ENCODE measurements around the gene ASMT.

The ASMT gene

DNA sequence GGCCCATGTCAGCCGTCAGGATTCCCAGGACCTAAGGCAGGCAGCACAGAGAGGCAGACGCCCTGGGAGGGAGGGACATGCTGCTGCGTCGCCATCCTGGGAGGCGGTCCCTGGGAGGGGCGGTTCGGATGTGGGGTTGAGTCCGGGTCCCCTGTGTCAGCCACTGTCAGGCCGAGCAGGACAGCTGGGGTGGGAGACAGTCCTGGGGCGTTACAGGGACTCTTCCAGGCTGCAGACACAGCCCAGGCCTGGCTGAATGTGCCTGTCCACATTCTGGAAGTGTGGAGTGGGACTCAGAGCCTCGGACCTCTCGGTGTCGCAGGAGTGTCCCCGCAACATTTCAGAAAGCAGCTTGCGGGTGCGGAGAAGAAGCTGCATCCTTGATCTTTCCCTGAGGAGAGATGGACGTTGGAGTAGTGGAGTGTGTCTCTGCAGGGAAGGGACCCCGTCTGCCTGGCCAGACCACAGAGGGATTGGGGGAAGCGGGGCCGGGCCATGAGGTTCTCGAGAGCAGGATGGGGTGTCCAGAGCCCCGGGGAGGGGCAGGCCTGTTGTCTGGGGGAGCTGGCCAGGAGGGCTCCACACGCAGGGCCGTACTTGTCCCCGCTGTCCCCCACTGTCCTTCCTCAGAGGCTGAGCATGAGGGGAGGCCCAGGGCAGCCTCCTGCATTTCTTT is 17.4 kb upstream of the ASMT start:
- H3K79me2 ChIP-seq (ENCODE audit: insufficient read depth, low read length): peaks cover 19% of the 10 kb centered on the region
- H3K27ac ChIP-seq (ENCODE audit: low read depth, low read length, poor library complexity, severe bottlenecking): no peak overlapping the region
- H3F3A ChIP-seq (ENCODE audit: insufficient read depth, low read length): no peaks in the 10 kb centered on the region
- H3K4me1 ChIP-seq (ENCODE audit: insufficient read depth, low read length, severe bottlenecking): peaks cover 7% of the 10 kb centered on the region
- H3K9me2 ChIP-seq (ENCODE audit: low read depth, low read length): no peaks in the 10 kb centered on the region
- H2AFZ ChIP-seq (ENCODE audit: low read length): no peak overlapping the region
- no peaks in the 10 kb centered on the region for H3K27me3 ChIP-seq (ENCODE audit: insufficient read depth, low read length)
- no peak overlapping the region for H3K4me2 ChIP-seq (ENCODE audit: low read length)
- H3K36me3 ChIP-seq (ENCODE audit: insufficient read depth, low read length): peaks cover 92% of the 10 kb centered on the region
- no peak for TF ChIP-seq EZH2 (IDR thresholded peaks at IDR 0.05; ENCODE audit: borderline replicate concordance, low read length)
- no peak for TF ChIP-seq CTCF (IDR thresholded peaks at IDR 0.05; ENCODE audit: low read length)
- H3K9me3 ChIP-seq (ENCODE audit: low read length): no peaks in the 10 kb centered on the region
- no peak overlapping the region for H3K4me3 ChIP-seq (ENCODE audit: low read depth, low read length, poor library complexity, severe bottlenecking)
- no peaks in the 10 kb centered on the region for H4K20me1 ChIP-seq (ENCODE audit: insufficient read depth, low read length)
- H3K9ac ChIP-seq (ENCODE audit: low read length): no peak overlapping the region

DNA sequence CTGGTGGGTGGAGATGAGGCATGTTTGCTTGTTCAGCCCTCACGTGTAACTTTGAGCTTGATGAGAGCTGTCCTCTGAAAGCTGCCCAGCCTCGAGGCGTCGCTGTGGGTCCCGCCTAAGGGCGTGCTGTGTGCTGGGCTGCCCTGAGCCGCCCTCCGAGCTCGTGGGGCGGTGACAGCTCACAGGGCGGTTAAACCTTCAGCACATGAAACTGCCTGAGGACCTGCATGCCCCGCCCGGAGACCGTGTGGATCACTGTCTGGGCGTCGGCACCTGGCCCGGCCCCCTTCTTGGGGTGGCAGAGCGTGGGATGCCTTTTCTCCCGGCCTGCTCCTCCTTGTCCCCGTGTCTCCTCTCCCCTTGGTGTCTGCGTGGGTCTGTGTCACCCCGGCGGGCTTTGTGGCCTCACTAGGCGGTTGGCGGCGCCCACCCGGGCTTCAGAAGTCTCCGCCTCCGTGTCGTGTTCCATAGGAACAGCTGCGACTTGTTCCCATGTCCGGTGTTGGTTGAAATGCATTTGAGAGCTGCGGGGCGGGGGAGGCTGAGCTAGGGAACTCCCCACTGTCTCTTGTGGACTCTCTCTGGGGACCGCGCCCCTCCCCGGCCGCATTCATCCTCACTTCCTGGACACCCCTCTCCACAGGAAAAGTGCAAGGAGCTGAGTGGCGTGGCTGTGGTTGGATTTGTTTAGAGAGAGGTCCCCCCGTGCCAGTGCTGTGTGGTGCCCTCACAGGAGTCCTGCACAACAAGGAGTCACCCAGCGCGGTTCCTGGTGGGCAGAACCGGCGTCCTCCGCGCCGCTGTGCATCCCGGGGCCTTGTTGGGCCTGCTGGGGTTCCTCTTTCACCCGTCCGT is 16.6 kb upstream of the ASMT start:
- Histone ChIP-seq H2AFZ (ENCODE audit: low read length) (no peak overlapping the region), H3K79me2 (ENCODE audit: insufficient read depth, low read length) (peaks cover 11% of the 10 kb centered on the region), H4K20me1 (ENCODE audit: insufficient read depth, low read length) (no peaks in the 10 kb centered on the region), H3F3A (ENCODE audit: insufficient read depth, low read length) (no peaks in the 10 kb centered on the region), H3K4me3 (ENCODE audit: low read depth, low read length, poor library complexity, severe bottlenecking) (no peak overlapping the region), H3K36me3 (ENCODE audit: insufficient read depth, low read length) (peaks cover 96% of the 10 kb centered on the region), H3K9me3 (ENCODE audit: low read length) (no peaks in the 10 kb centered on the region), H3K27ac (ENCODE audit: low read depth, low read length, poor library complexity, severe bottlenecking) (no peak overlapping the region), H3K4me2 (ENCODE audit: low read length) (no peak overlapping the region), H3K9me2 (ENCODE audit: low read depth, low read length) (no peaks in the 10 kb centered on the region), H3K9ac (ENCODE audit: low read length) (no peak overlapping the region), H3K4me1 (ENCODE audit: insufficient read depth, low read length, severe bottlenecking) (no peaks in the 10 kb centered on the region), H3K27me3 (ENCODE audit: insufficient read depth, low read length) (no peaks in the 10 kb centered on the region)
- TF ChIP-seq EZH2 (IDR thresholded peaks at IDR 0.05; ENCODE audit: borderline replicate concordance, low read length): no peak
- no peak for TF ChIP-seq CTCF (IDR thresholded peaks at IDR 0.05; ENCODE audit: low read length)

- Histone ChIP-seq H3K4me2 (ENCODE audit: low read length) (no peak overlapping the region), H3K9me3 (ENCODE audit: low read length) (no peaks in the 10 kb centered on the region), H3K27me3 (ENCODE audit: insufficient read depth, low read length) (no peaks in the 10 kb centered on the region), H2AFZ (ENCODE audit: low read length) (no peak overlapping the region), H3K4me1 (ENCODE audit: insufficient read depth, low read length, severe bottlenecking) (no peaks in the 10 kb centered on the region), H3K36me3 (ENCODE audit: insufficient read depth, low read length) (peaks cover 90% of the 10 kb centered on the region), H3K79me2 (ENCODE audit: insufficient read depth, low read length) (peaks cover 3% of the 10 kb centered on the region), H3K9me2 (ENCODE audit: low read depth, low read length) (no peaks in the 10 kb centered on the region), H3K9ac (ENCODE audit: low read length) (no peak overlapping the region), H3F3A (ENCODE audit: insufficient read depth, low read length) (no peaks in the 10 kb centered on the region), H3K27ac (ENCODE audit: low read depth, low read length, poor library complexity, severe bottlenecking) (no peak overlapping the region), H4K20me1 (ENCODE audit: insufficient read depth, low read length) (no peaks in the 10 kb centered on the region), H3K4me3 (ENCODE audit: low read depth, low read length, poor library complexity, severe bottlenecking) (no peak overlapping the region)
- TF ChIP-seq CTCF (IDR thresholded peaks at IDR 0.05; ENCODE audit: low read length) (no peak), EZH2 (IDR thresholded peaks at IDR 0.05; ENCODE audit: borderline replicate concordance, low read length) (no peak)
Observed at GRCh38 chrX:1598876-1599790, 15.7 kb upstream of the ASMT start.
